Left lobe of liver (tissue), 2 donors: Measurements from ENCODE around the gene DHX29. TPM values are rescaled to one million over a fixed set of nuclear protein-coding genes. Genes with fewer than 3 reads are reported as not detected.
"Not testable (repeated sequence)": the region's sequence is repeated elsewhere in the genome, so short reads cannot be mapped to it uniquely, and the experiment has no call there.

Source experiments
- ATAC-seq: fragments of 200-7000 bp; cut with Tn5 transposase; one replicate; pipeline ENCODE4 v1.9.1; 2020; ENCODE audit warnings: mild to moderate bottlenecking, moderate library complexity
- DNase-seq: peaks from one replicate; pipeline ENCODE4 v3.0.0-alpha.2; 2020; ENCODE audit warnings: low spot score
- total RNA-seq: library from RNA; stranded (reverse); gene quantifications from one replicate; pipeline ENCODE4 v1.2.1, GENCODE V29; 2021
- donor health status: DM: no; HTN: no; CAD: no; lungs with moderate emphysema.
- donor health status: DM: no; HTN: yes; CAD: no.

The DHX29 gene
- total RNA-seq, 1 donor from 2014 or later: 11.0 TPM

GRCh38 chr5:55318237-55318636, 10.7 kb upstream of the DHX29 start:
- DNase-seq, ATAC-seq: not testable (repeated sequence)

- DNase-seq: no peak
- ATAC-seq: no peak
These were observed 9.3 kb upstream of the DHX29 start for GRCh38 chr5:55316837-55317236.

- ATAC-seq: no peak
- no peak for DNase-seq
These were observed 8.8 kb upstream of the DHX29 start for GRCh38 chr5:55316289-55316688.

- DNase-seq (no peak), ATAC-seq (no peak)
These were observed 6.5 kb upstream of the DHX29 start for GRCh38 chr5:55313870-55314617.

GRCh38 chr5:55308254-55308836, 851 bp upstream of the DHX29 start:
- DNase-seq: no peak
- ATAC-seq: peak; percentile 18

- ATAC-seq (peak; percentile 32), DNase-seq (no peak)
These were observed 682 bp downstream of the DHX29 start for GRCh38 chr5:55306641-55307382.

- DNase-seq (no peak), ATAC-seq (no peak)
These were observed 2.1 kb downstream of the DHX29 start for GRCh38 chr5:55305345-55305744.

- ATAC-seq: no peak
These were observed 2.9 kb downstream of the DHX29 start for GRCh38 chr5:55304584-55304983.

GRCh38 chr5:55303238-55303690, 4.2 kb downstream of the DHX29 start:
- no peak for DNase-seq
- ATAC-seq: no peak

More at GRCh38 chr5:55304584-55304983, 2.9 kb downstream of the DHX29 start:
- no peak for DNase-seq

GRCh38 chr5:55300890-55301289, 6.6 kb downstream of the DHX29 start:
- DNase-seq: no peak
- ATAC-seq: no peak

- DNase-seq (no peak), ATAC-seq (no peak)
These were observed 12.6 kb downstream of the DHX29 start for GRCh38 chr5:55294935-55295334.

GRCh38 chr5:55290991-55291390, 16.5 kb downstream of the DHX29 start:
- no peak for ATAC-seq
- no peak for DNase-seq

GRCh38 chr5:55289808-55290207, 17.7 kb downstream of the DHX29 start:
- ATAC-seq: no peak

GRCh38 chr5:55286411-55286933, 21.0 kb downstream of the DHX29 start:
- DNase-seq (no peak), ATAC-seq (no peak)

More at GRCh38 chr5:55289808-55290207, 17.7 kb downstream of the DHX29 start:
- no peak for DNase-seq

- DNase-seq: no peak
- ATAC-seq: no peak
These were observed 28.7 kb downstream of the DHX29 start for GRCh38 chr5:55278778-55279177.

GRCh38 chr5:55276771-55277170, 30.7 kb downstream of the DHX29 start:
- ATAC-seq (no peak), DNase-seq (no peak)

GRCh38 chr5:55258339-55258738, 49.2 kb downstream of the DHX29 start:
- ATAC-seq (peak; percentile 80), DNase-seq (no peak)

- DNase-seq (no peak), ATAC-seq (no peak)
These were observed 52.7 kb downstream of the DHX29 start for GRCh38 chr5:55254802-55255201.

GRCh38 chr5:55250064-55250463, 57.4 kb downstream of the DHX29 start:
- ATAC-seq (no peak), DNase-seq (no peak)

GRCh38 chr5:55241746-55242145, 65.7 kb downstream of the DHX29 start:
- DNase-seq (no peak), ATAC-seq (no peak)

- DNase-seq: no peak
- no peak for ATAC-seq
These were observed 70.7 kb downstream of the DHX29 start for GRCh38 chr5:55236800-55237199.
